GM19452 (cell line): Measurements from ENCODE around the gene NKD2.
"Not testable (repeated sequence)": the region's sequence is repeated elsewhere in the genome, so short reads cannot be mapped to it uniquely, and the experiment has no call there.

Experiments used
- ATAC-seq: cut with Tn5 transposase; IDR thresholded peaks from one replicate; pipeline ENCODE4 v1.9.1; 2021; ENCODE audit not compliant: unreplicated experiment

The NKD2 gene

DNA sequence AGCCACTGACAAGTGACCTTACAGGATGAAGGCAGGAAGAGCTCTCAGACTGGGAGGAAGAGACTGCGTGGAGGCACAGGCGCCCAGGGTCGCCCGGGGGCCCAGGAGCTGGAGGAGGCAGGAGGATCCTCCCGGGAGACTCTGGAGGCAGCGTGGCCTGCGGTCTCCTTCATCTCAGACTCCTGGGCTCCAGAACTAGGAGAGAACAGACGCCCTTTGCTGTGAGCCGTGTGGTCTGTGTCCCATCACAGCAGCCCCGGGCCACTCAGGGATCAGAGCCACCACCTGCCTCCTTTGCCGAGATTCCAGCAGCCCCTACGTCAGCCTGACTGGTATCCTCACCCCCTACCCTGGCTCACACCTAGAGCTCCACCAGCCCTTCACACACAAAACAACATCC, 58.1 kb downstream of the NKD2 start:
- ATAC-seq: no peak

GRCh38 chr5:1067141-1068121, 58.8 kb downstream of the NKD2 start:
- ATAC-seq: no peak

- ATAC-seq: no peak
Measured at GRCh38 chr5:1068204-1068894, 59.7 kb downstream of the NKD2 start.

DNA sequence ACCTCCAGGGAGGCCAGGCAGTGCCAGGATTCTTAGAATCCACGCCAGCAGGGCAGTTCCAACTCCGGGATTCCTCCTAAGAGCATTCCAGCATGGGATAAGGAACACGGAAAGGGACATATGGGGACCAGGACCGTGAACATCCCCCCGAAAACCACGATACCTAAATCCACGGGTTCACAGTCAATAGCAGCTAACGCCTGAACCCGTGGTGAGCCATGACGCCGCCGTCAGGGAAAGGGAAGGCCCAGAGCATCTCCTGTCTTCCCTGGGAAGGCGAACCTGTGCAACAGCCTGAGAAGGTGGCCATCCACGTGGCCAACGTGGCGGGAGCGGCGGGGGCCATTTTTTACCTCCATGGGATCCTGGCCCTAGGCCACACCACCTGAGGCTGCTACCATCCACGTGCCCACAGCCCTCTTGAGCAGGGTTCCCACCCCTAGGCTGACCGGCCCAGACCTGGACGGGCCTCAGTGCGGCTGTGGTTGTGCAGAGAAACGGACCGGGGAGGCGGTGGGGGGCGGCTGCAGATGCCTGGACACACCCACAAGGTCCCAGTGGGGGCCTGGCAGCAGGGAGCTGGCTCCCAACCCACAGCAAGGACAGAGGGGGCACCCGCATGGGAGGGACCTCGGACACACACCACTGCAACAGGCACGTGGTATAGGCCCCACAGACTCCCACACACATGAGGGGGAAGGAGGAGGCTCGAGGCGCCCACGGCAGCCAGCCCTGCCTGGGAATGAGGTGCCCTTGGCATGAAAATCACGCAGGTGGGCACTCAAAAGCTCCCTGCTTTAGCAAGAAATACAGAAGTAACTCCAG, 60.5 kb downstream of the NKD2 start:
- no peak for ATAC-seq

GRCh38 chr5:1069720-1070088, 61.1 kb downstream of the NKD2 start:
- ATAC-seq: no peak

DNA sequence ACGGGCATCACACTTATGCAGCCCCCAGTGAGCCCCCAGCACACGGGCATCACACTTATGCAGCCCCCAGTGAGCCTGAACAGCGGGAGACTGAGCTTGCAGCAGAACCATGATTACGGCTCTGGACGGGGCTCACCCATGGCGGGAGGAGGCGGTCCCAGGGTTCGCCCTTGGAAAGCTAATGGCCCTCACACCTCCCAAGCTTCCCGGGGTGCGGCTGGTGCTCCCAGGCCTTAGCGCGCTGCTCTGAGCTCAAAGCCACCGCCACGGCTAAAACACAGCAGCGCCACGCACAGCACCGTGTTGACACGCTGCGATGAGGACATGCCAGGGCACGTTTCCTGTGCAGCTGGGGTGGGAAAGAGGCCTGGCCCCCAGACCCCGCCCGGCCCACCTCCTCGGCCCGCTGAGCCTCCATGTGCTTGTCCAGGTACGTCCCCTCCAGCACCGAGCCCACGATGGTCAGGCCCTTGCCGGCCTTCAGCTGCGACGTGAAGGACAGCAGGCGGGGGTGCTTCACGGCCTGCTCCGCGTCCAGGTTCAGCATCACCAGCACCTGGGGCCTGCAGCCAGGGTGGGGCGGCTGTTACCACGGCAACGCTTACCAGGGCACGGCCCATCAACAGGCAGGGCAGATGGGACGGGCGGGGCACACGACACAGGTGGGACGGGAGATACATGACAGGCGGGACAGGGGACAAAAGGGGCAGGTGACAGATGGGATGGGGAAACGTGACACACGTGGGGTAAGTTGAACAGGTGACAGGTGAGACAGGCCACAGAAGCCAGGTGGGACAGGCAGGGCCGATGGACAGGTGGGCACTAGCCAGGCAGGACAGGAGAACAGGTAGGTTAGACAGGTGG, 64.9 kb downstream of the NKD2 start:
- ATAC-seq: no peak

GRCh38 chr5:1074226-1074625, 65.6 kb downstream of the NKD2 start:
- no peak for ATAC-seq

- ATAC-seq: no peak
Measured at GRCh38 chr5:1074816-1075554, 66.4 kb downstream of the NKD2 start.

DNA sequence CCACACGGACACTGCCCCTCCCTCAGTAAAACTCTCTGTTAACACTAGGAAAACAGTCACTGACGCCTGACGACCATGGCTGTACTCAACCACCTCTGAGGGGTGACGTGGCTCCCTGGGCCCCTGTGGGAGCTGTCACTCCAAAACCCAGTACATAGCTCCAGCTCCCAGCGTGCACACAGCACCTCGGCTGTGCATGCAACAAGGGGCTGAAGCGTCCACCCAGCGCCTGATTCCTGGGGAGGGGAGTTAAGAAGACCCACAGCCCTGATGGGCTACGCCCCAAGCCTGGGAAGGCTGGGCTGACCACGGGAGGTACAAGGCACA, 66.9 kb downstream of the NKD2 start:
- no peak for ATAC-seq

GRCh38 chr5:1075931-1076330, 67.3 kb downstream of the NKD2 start:
- ATAC-seq: no peak

DNA sequence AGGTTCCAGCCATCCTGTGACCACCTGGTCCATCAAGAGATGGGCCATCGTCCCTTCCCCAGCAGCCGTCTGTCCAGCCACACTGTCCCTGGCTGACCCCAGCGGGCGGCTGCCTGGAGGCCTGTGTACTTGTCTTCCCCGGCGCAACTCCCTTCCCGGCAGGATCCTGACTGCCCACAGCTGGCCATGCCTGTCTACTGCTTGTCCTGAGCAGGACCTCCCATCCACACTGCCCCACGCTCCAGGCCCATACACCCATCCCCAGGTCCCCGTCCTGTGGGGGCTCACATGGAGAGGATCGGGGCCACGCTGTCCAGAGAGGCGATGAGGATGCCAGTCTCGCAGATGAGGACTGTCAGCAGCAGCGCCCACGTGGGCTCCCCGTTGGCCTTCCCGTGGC, 67.8 kb downstream of the NKD2 start:
- no peak for ATAC-seq

DNA sequence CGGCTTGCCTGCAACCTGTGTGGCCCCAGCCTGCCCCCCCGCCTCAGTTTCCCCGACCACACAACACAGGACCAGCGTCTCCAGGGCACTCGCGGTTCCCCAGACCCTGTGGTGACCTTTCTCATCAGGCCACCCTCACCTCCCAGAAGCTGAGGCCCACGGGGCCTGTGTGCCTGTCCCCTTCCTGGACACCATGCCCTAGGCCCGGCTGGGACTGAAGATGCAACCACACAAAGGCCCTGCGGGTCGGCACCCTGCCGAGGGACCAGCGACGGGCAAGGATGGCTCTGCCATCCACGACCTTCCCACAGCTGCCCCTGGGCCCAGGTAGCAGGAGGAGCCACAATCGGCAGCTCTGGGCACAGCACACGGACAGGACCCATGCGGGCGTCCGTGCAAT, 68.4 kb downstream of the NKD2 start:
- no peak for ATAC-seq

DNA sequence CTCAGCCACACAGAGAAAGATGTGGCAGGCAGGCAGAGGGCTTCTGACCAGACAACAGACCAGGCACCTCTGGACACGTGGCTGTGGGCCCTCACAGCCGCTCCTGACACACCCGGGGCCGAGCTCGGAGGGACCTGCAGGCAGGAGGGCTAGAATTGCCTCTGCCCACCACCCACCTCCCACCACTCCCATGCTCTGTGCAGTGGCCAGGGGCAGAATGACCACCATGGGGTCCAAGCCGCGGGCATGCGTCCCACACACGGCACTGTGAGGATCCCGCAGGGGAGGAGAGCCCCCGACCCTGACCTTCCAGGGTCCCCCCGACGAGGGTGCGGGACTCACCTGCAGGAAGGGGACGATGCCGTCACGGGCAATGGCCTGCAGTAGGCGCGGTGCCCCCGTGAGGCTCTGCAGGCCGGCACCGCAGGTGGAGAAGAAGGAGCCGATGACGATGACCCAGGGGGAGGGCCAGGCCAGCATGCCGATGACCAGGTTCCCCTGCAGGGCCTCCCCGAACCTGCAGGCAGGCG, 69.0 kb downstream of the NKD2 start:
- no peak for ATAC-seq

DNA sequence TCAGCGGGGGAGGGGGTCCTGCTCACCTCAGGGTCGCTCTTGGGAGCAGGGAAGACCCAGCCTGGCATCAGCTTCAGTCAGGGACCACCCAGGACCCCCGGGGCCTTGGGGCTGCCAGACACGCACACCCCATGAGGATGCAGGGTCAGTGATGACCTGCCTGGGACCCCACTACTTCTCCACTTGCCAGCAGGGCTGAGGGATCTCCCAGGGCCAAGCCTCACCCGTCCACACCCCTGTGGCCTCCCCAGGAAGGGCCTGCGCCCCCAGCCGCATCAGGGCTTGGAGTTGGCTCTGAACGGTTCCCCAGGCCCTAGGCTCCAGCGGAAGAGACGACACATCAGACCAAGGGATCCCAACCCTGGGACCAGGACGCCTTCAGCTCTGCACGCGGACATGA, 69.6 kb downstream of the NKD2 start:
- ATAC-seq: no peak

GRCh38 chr5:1078851-1079250, 70.2 kb downstream of the NKD2 start:
- ATAC-seq: no peak

GRCh38 chr5:1079486-1079885, 70.9 kb downstream of the NKD2 start:
- ATAC-seq: no peak

GRCh38 chr5:1079961-1080360, 71.4 kb downstream of the NKD2 start:
- no peak for ATAC-seq

DNA sequence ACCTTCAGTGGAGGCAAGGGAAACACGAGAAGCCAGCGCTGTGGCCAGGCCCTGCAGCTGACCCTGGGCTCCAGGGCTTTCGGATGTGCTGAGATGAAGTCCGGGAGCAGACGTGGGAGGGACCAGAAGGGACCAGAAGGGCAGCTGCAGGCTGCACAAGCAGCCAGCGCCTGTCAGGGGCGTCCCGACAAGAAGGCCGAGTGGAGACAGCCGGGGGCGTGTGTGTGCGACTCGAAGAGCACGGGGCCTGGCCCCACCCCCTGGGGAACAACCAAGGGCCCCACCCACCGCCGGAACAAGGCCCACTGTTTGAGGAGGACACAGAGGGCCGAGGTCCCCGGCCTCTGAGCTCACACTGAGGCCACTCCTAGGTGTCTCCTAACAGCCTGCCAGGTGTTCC, 71.8 kb downstream of the NKD2 start:
- ATAC-seq: no peak

DNA sequence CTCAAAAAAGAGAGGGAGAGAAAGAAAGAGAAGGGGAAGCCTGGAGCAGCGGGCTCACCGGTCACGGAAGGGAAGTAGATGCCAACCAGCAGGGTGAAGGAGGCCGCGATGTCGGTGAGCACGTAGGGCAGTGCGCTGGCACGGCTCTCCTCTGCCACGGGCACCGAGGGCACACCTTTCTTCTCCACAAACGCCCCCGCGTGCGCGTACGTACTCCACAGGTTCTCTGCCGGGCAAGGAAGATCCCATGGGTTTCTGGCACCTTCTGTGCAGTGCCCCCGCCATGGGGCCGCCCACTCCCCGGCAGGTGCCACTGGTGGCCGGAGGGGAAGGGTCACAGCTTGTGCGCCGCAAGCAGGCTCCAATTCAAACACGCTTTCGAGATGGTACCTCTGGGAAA, 72.9 kb downstream of the NKD2 start:
- ATAC-seq: no peak

- not testable (repeated sequence) for ATAC-seq
Measured at GRCh38 chr5:1083026-1083425, 74.4 kb downstream of the NKD2 start.
